GM18511 (cell line): Measurements from ENCODE around the gene NBPF9.
"Not testable (repeated sequence)": the region's sequence is repeated elsewhere in the genome, so short reads cannot be mapped to it uniquely, and the experiment has no call there.

Source experiments
- ATAC-seq: cut with Tn5 transposase; IDR thresholded peaks from one replicate; pipeline ENCODE4 v1.9.1; 2021; ENCODE audit warnings: mild to moderate bottlenecking, moderate library complexity; ENCODE audit not compliant: unreplicated experiment

NBPF9 gene

DNA sequence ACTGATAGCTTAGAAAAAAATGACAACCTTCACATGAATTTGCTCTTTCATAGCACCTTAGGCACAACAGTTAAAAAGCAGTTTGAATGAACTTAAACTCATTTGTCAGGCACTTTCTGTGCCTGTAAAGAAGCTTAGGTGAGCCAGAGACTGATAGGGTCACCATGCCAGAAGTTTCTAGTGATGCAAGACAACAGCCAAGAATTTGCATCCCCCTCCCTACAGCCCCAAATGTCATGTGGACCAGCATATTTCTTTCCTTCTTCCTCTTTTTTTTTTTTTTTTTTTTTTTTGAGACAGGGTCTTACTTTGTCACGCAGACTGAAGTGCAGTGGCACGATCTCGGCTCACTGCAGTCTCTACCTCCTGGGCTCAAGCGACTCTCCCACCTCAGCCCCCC, 89.8 kb downstream of the NBPF9 start:
- ATAC-seq = not testable (repeated sequence)

GRCh38 chr1:149012599-149012998, 90.8 kb downstream of the NBPF9 start:
- not testable (repeated sequence) for ATAC-seq

- not testable (repeated sequence) for ATAC-seq
Measured at GRCh38 chr1:149009761-149010160, 93.6 kb downstream of the NBPF9 start.

GRCh38 chr1:149008769-149009168, 94.6 kb downstream of the NBPF9 start:
- not testable (repeated sequence) for ATAC-seq

GRCh38 chr1:149008326-149008725, 95.0 kb downstream of the NBPF9 start:
- not testable (repeated sequence) for ATAC-seq
